Measurements from ENCODE around the gene INO80E.
A peak's percentile ranks its signal among the peaks of the same experiment; 100 is the strongest.

INO80E gene

DNA sequence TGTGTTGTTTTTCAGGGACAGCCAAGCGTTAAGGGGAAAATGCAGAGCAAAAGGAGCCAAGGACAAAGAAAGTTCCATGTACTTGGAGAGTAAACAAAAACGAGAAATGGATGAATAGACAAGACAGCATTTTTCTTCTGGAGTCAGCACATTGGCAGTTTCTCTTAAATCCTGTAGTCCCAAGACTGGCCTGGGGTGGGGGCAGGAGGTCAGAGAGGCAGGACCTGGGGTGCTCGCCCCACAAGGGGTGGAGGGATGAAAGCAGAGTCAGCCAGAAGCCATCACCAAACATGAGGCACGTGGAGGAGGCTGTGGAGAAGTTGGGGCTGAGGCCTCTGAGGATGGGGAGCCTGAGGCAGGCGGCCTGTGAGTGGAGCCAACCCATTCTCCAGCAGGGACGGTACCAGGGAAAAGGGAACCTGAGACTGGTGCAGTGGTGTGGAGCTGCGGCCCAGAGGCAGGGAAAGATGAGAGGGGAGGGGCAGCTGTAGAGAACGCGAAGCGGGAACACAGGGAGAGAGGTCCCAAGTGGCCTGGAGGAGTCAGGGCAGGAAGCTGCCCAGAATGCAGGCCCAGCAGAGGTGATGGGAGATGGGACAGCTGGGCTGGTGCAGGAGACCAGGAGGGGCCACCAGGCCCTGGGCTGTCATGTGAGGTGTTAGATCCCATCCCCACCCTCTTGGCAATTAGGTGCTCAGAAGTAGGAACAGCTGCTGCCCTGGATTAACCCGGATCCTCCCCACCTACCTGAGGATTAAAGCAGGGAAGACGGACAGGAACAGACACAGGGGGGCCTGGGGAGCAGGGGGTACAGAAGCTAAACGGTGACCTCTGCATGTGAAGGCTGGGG, 31.8 kb downstream of the INO80E start:
- DNase-seq (ENCODE audit: low read depth), result no peak
- H3K4me3 ChIP-seq (ENCODE audit: control insufficient read depth, low read depth, low read length), result no peak overlapping the region
- no peak for TF ChIP-seq CTCF (conservative IDR thresholded peaks at IDR 0.05; ENCODE audit: control insufficient read depth, insufficient read depth, low read depth, low read length)

- H3K4me3 ChIP-seq (ENCODE audit: control insufficient read depth, low read depth, low read length), result no peak overlapping the region
- no peak for DNase-seq (ENCODE audit: low read depth)
- no peak for TF ChIP-seq CTCF (conservative IDR thresholded peaks at IDR 0.05; ENCODE audit: control insufficient read depth, insufficient read depth, low read depth, low read length)
Measured at GRCh38 chr16:30028438-30029076, 32.5 kb downstream of the INO80E start.

DNA sequence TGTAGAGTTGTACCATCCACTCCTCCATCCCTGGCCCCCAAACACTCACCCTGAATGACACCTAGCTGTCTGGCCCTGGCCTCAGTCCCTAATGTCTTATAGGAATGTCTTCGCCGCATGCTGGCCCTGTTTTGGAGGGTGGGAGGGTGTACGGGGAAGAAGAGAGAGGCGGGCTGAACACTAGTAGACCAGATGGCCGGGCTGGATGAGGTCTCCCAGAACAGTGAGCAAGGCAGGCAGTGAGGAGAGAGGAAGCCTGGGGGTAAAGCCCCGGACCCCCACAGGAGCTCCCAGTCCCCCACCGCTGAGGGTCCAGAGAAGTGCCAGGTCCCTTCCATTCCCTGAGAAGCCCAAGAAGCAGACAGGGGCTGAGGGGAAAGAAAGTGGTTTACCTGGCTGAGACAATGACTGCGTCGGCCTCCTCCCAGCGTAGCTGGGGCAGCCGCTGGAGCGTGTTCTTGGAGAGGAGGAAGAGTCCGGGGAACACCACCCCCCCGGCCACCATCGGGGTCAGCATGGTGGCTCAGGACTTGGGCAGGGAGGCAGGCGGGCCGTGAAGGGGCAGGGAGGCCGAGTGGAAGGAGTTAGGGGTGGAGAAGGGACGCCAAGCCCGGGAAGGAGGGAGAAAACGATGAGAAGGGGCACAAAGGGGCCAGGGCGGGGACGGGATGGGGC, 34.1 kb downstream of the INO80E start:
- no peak overlapping the region for H3K4me3 ChIP-seq (ENCODE audit: control insufficient read depth, low read depth, low read length)
- no peak for DNase-seq (ENCODE audit: low read depth)
- TF ChIP-seq CTCF (conservative IDR thresholded peaks at IDR 0.05; ENCODE audit: control insufficient read depth, insufficient read depth, low read depth, low read length), result no peak

DNA sequence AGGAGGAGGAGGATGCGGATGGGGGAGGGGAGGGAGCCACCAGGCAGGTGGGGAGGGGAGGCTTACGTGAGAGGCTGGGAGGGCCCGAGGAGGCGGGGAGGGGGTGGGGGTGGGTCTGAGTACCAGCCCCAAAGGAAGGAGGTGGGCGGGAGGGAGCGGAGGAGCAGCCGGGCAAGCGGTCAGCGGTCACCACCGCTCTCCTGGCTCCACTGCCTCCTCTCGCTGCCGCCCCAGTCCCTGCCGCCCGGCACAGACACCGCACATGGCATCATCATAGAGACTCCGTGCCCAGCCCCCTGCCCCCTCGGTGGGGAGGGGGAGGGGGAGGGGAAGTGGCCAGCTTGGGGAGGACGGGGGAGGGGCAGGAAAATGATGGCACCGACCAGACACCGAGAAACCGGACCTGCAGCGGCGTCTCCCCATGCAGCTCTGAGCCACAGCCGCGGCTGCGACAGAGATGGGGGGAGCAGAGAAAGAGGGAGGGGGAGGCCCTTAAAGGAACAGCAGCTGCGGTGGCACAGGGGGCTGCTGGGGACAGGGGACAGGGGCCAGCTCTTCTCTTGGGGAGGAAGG, 34.9 kb downstream of the INO80E start, which contains the start of gene TLCD3B:
TLCD3B (minus strand) TSS at position 431 of the 573 bp plus-strand sequence. CDS start 744 bp downstream, outside the sequence.
- no peak within 1 kb of the TSS for H3K4me3 ChIP-seq (ENCODE audit: control insufficient read depth, low read depth, low read length)
- no peak for DNase-seq (ENCODE audit: low read depth)
- TF ChIP-seq CTCF (conservative IDR thresholded peaks at IDR 0.05; ENCODE audit: control insufficient read depth, insufficient read depth, low read depth, low read length), result no peak

GRCh38 chr16:30031477-30031918, 35.5 kb downstream of the INO80E start:
- DNase-seq (ENCODE audit: low read depth), result no peak
- H3K4me3 ChIP-seq (ENCODE audit: control insufficient read depth, low read depth, low read length), result no peak overlapping the region
- no peak for TF ChIP-seq CTCF (conservative IDR thresholded peaks at IDR 0.05; ENCODE audit: control insufficient read depth, insufficient read depth, low read depth, low read length)

DNA sequence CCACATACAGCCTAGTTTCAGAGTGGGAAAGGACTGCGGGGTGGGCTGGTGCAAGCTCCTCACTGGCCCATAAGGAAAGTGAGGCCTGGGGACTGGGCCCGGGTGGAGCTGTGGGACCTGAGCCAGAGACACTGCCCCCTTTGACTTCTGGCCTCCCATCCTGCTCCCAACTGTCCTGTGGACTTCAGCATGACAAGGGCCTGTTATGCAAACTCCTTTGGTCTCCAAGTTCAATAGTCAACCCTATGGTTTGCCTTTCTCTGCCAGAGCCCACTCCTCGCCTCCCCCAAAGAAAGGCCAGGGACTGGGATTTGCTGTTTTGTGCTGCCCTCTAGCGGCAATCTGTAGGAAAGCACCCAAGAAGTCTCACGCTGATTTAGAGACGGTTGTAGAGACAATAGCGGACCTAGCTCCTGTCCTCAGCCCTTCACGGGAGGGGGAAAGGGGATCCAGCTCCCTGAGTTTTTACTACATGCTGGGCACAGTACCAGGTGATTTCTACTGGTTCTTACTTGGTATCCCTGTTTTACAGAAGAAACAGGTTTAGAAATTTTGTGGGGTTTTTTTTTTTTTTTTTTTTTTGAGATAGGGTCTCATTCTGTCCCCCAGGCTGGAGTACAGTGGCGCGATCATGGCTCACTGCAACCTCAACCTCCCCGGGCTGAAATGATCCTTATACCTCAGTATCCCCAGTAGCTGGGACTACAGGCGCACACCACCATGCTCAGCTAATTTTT, 36.2 kb downstream of the INO80E start:
- H3K4me3 ChIP-seq (ENCODE audit: control insufficient read depth, low read depth, low read length), result no peak overlapping the region
- peak; percentile 87 for TF ChIP-seq CTCF (conservative IDR thresholded peaks at IDR 0.05; ENCODE audit: control insufficient read depth, insufficient read depth, low read depth, low read length)
- peak; percentile 71 for DNase-seq (ENCODE audit: low read depth)
